Suprapubic skin (tissue), 4 donors: ENCODE measurements around the gene PNKP. TPM values are rescaled to one million over a fixed set of nuclear protein-coding genes. Genes with fewer than 3 reads are reported as not detected.

Source experiments
- DNase-seq, 2 donors: peaks; one replicate each; pipeline ENCODE4 v3.0.0-alpha.2; 2019; ENCODE audit warnings: low spot score in 2 of 2
- H3K27ac ChIP-seq: fragments of 200-600 bp; sonication (generic); one replicate; pipeline ENCODE4 v1.5.1; 2019
- H3K27me3 ChIP-seq: fragments of 200-600 bp; sonication (generic); one replicate; pipeline ENCODE4 v1.5.1; 2019
- H3K36me3 ChIP-seq: fragments of 200-600 bp; sonication (generic); one replicate; pipeline ENCODE4 v1.5.1; 2019
- H3K4me1 ChIP-seq: fragments of 200-600 bp; sonication (generic); one replicate; pipeline ENCODE4 v1.5.1; 2019
- H3K4me3 ChIP-seq: fragments of 200-600 bp; sonication (generic); one replicate; pipeline ENCODE4 v1.5.1; 2019; ENCODE audit warnings: mild to moderate bottlenecking
- H3K9me3 ChIP-seq: fragments of 200-600 bp; sonication (generic); one replicate; pipeline ENCODE4 v1.5.1; 2019
- CTCF ChIP-seq, 2 donors: fragments of 200-600 bp in 1 of 2; fragments of 450-650 bp in 1 of 2; sonication (generic) in 1 of 2; IDR thresholded peaks; one replicate each; pipeline ENCODE4 v1.5.1; 2016 to 2019; ENCODE audit warnings: antibody characterized with exemption in 2 of 2, mild to moderate bottlenecking in 1 of 2, moderate library complexity in 1 of 2
- EP300 ChIP-seq: sonication (generic); formaldehyde crosslinking; IDR thresholded peaks from one replicate; pipeline ENCODE4 v1.6.1; 2017; ENCODE audit warnings: antibody characterized with exemption
- POLR2A ChIP-seq, 2 donors: fragments of 450-650 bp; IDR thresholded peaks; one replicate each; pipeline ENCODE4 v1.6.1; 2017; ENCODE audit warnings: antibody characterized with exemption in 2 of 2, mild to moderate bottlenecking in 2 of 2, moderate library complexity in 2 of 2
- POLR2AphosphoS5 ChIP-seq, 3 donors: sonication (generic); formaldehyde crosslinking; IDR thresholded peaks; one replicate each; pipeline ENCODE4 v1.6.1; 2017; ENCODE audit warnings: antibody characterized with exemption in 3 of 3
- WGBS: methylation state at CpG from one replicate; pipeline ENCODE4 v1.1.5; 2018; 5-methylcytosine and 5-hydroxymethylcytosine counted together
- total RNA-seq, 4 donors: library from RNA; depleted of rRNA; stranded (reverse); fragments of >200 nt; gene quantifications; one replicate each; pipeline ENCODE4 v1.1.0, GENCODE V29; 2016

PNKP gene
- 10 to 100 TPM; 26.0 to 53.3 (median 40.5) TPM for total RNA-seq

GRCh38 chr19:49866933-49867782, at the start of gene PNKP:
Gene PNKP (minus strand): TSS chr19:49867576. CDS start chr19:49867204, 372 bp downstream.
- peaks cover 57% of the 10 kb centered on the region for H3K4me1 ChIP-seq
- peak; percentile 94 to 95 for DNase-seq
- under 1% methylated on average over 51 of the region's 65 CpGs for WGBS

DNA sequence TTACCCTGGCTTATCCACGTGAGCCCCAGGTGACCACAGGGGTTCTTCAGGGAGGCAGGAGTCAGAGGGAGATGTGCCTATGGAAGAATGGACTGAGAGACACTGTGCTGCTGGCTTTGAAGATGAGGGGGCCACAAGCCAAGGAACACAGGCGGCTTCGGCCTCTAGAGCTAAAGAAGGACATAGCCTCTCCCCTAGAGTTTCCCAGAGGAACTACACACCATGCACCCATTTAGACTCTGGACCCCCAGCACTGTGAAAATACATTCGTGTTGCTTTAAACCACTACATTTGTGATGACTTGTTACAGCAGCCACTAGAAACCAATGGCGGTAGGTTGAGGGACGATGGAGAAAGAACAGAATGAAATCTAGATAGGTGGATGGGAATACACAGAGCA, 47.9 kb upstream of the PNKP start:
- no peaks in the 10 kb centered on the region for H3K4me1 ChIP-seq
- TF ChIP-seq POLR2AphosphoS5 (IDR thresholded peaks at IDR 0.05) (no peak), EP300 (no peak), POLR2A (IDR thresholded peaks at IDR 0.05) (no peak), CTCF (IDR thresholded peaks at IDR 0.05) (no peak)
- peaks cover 47% of the 10 kb centered on the region for H3K36me3 ChIP-seq
- no peak overlapping the region for H3K27ac ChIP-seq
- no peak overlapping the region for H3K4me3 ChIP-seq
- no peaks in the 10 kb centered on the region for H3K9me3 ChIP-seq
- over 99% methylated on average over 6 of the region's 6 CpGs for WGBS
- no peak for DNase-seq
- H3K27me3 ChIP-seq, result no peaks in the 10 kb centered on the region

More at GRCh38 chr19:49866933-49867782, at the start of gene PNKP:
- Histone ChIP-seq H3K4me3 (peak within 1 kb of the TSS; percentile 71), H3K27me3 (no peaks in the 10 kb centered on the region), H3K36me3 (peaks cover 27% of the 10 kb centered on the region), H3K9me3 (no peaks in the 10 kb centered on the region), H3K27ac (peak within 1 kb of the TSS; percentile 85)
- TF ChIP-seq EP300 (no peak), POLR2A (IDR thresholded peaks at IDR 0.05) (peak in 1 of 2 donors; percentile 19), CTCF (IDR thresholded peaks at IDR 0.05) (no peak), POLR2AphosphoS5 (IDR thresholded peaks at IDR 0.05) (peak in 2 of 3 donors; percentile 75 to 91)

DNA sequence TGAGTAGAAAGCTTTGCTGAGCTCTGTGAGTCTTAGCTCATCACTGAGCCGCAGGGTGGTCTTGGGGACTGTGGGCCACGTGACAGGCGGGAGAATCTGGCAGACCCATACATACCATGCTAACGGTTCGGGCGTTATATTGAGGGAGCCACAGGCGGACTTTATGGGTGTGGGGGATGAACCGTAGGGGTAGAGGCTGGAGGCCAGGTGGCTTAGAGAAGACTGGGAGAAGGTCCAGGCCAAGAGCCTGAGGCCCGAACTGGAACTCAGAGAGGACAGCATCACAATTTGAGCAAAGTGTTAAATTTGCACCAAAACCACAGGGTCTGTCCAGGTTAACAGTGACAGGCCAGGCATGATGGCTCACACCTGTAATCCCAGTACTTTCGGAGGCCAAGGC, 46.3 kb upstream of the PNKP start:
- Histone ChIP-seq H3K27me3 (no peaks in the 10 kb centered on the region), H3K4me1 (no peaks in the 10 kb centered on the region), H3K4me3 (no peak overlapping the region), H3K36me3 (peaks cover 57% of the 10 kb centered on the region), H3K9me3 (no peaks in the 10 kb centered on the region), H3K27ac (no peak overlapping the region)
- 81% methylated on average over 10 of the region's 10 CpGs for WGBS
- no peak for DNase-seq
- TF ChIP-seq POLR2AphosphoS5 (IDR thresholded peaks at IDR 0.05), result no peak
- TF ChIP-seq CTCF (IDR thresholded peaks at IDR 0.05), result no peak
- no peak for TF ChIP-seq EP300
- no peak for TF ChIP-seq POLR2A (IDR thresholded peaks at IDR 0.05)

GRCh38 chr19:49912965-49913685, 45.7 kb upstream of the PNKP start:
- H3K36me3 ChIP-seq, result peaks cover 58% of the 10 kb centered on the region

More at GRCh38 chr19:49912965-49913685, 45.7 kb upstream of the PNKP start:
- DNase-seq, result no peak
- no peaks in the 10 kb centered on the region for H3K27me3 ChIP-seq
- H3K4me3 ChIP-seq, result no peak overlapping the region
- H3K4me1 ChIP-seq, result no peaks in the 10 kb centered on the region
- H3K9me3 ChIP-seq, result no peaks in the 10 kb centered on the region
- TF ChIP-seq POLR2A (IDR thresholded peaks at IDR 0.05) (no peak), EP300 (no peak), POLR2AphosphoS5 (IDR thresholded peaks at IDR 0.05) (no peak), CTCF (IDR thresholded peaks at IDR 0.05) (no peak)
- 88% methylated on average over 21 of the region's 21 CpGs for WGBS
- no peak overlapping the region for H3K27ac ChIP-seq
